GM19452 (cell line): ENCODE data around the gene ADORA2B.
"Not testable (repeated sequence)": the region's sequence is repeated elsewhere in the genome, so short reads cannot be mapped to it uniquely, and the experiment has no call there.

Experiments
- ATAC-seq: cut with Tn5 transposase; IDR thresholded peaks from one replicate; pipeline ENCODE4 v1.9.1; 2021; ENCODE audit not compliant: unreplicated experiment

Gene ADORA2B

GRCh38 chr17:15979013-15979412 lies 34.1 kb downstream of the ADORA2B start:
- not testable (repeated sequence) for ATAC-seq

GRCh38 chr17:15981208-15981607 lies 36.3 kb downstream of the ADORA2B start:
- ATAC-seq: peak; percentile 89

GRCh38 chr17:15981646-15982580 lies 37.0 kb downstream of the ADORA2B start:
- no peak for ATAC-seq

- no peak for ATAC-seq
Observed at GRCh38 chr17:15996322-15996721, 51.4 kb downstream of the ADORA2B start.

- no peak for ATAC-seq
Observed at GRCh38 chr17:15998031-15998562, 53.2 kb downstream of the ADORA2B start.

GRCh38 chr17:15999141-15999973 lies 54.4 kb downstream of the ADORA2B start, which contains the start of the genes TTC19 and ZSWIM7:
Gene TTC19 (plus strand): TSS chr17:15999824. CDS start chr17:15999849, 25 bp downstream.
Gene ZSWIM7 (minus strand): TSS chr17:15999704. CDS start chr17:15999594, 110 bp downstream.
- ATAC-seq: peak; percentile 95

- no peak for ATAC-seq
Observed at GRCh38 chr17:15999974-16000827, 55.3 kb downstream of the ADORA2B start.

- ATAC-seq: no peak
Observed at GRCh38 chr17:16001226-16001897, 56.4 kb downstream of the ADORA2B start.

GRCh38 chr17:16002708-16003260 lies 57.9 kb downstream of the ADORA2B start:
- ATAC-seq: no peak

- no peak for ATAC-seq
Observed at GRCh38 chr17:16003841-16004240, 58.9 kb downstream of the ADORA2B start.

- ATAC-seq: no peak
Observed at GRCh38 chr17:16005636-16006035, 60.7 kb downstream of the ADORA2B start.

- ATAC-seq: no peak
Observed at GRCh38 chr17:16007439-16007838, 62.5 kb downstream of the ADORA2B start.

GRCh38 chr17:16013943-16014407 lies 69.0 kb downstream of the ADORA2B start:
- no peak for ATAC-seq

GRCh38 chr17:16019347-16019746 lies 74.4 kb downstream of the ADORA2B start:
- ATAC-seq: no peak

GRCh38 chr17:16023881-16024280 lies 79.0 kb downstream of the ADORA2B start:
- no peak for ATAC-seq

GRCh38 chr17:16025202-16025601 lies 80.3 kb downstream of the ADORA2B start:
- ATAC-seq: no peak
